ENCODE data around the gene MDH1.
A peak's percentile ranks its signal among the peaks of the same experiment; 100 is the strongest.

DNA sequence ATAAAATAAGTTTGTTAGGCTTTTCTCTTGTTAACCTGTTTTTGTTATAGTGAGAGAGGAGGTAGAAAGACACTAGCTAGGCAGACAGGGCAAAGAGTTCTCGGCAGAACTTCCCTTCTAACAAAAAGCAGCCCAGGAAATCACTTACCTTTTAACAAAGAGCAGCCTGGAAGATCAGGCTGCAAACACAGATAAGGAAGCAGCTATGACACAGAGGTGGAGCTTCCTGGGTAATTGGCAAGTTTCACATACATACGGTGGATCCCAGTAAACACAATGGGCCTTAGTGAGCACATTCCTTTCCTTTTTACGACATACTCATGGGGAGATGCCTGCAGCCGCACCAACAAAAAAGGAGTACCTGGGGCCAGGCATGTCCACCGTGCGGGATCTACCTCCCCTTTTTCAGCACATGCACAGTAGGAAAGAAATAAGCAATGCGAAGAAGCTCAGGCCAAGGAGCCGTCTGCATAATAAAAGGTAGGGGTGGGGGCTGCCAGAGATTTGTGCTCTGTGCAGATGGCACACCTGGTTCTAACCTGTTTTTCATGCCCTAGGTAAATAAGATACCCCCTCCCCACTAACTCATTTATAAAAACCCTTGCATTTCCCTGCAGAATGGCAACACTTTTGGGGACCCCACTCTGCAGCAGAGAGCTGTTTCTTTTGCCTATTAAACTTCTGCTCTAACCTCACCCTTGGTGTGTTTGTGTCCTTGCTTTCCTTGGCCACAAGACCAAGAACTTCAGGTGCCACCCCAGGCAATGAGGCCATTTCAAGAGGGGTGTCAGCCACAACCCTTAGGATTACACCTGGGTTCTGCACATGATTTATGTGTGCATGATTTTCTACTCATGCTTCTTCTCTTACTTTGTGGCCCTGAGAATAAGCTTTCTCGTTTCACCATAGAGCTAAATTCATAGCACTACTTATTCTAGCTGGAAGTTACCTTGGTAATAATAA is 26.5 kb downstream of the MDH1 start:
- TF ChIP-seq TAF1 (IDR thresholded peaks at IDR 0.05; ENCODE audit: low read depth), result no peak
- TF ChIP-seq, protein P1, sequence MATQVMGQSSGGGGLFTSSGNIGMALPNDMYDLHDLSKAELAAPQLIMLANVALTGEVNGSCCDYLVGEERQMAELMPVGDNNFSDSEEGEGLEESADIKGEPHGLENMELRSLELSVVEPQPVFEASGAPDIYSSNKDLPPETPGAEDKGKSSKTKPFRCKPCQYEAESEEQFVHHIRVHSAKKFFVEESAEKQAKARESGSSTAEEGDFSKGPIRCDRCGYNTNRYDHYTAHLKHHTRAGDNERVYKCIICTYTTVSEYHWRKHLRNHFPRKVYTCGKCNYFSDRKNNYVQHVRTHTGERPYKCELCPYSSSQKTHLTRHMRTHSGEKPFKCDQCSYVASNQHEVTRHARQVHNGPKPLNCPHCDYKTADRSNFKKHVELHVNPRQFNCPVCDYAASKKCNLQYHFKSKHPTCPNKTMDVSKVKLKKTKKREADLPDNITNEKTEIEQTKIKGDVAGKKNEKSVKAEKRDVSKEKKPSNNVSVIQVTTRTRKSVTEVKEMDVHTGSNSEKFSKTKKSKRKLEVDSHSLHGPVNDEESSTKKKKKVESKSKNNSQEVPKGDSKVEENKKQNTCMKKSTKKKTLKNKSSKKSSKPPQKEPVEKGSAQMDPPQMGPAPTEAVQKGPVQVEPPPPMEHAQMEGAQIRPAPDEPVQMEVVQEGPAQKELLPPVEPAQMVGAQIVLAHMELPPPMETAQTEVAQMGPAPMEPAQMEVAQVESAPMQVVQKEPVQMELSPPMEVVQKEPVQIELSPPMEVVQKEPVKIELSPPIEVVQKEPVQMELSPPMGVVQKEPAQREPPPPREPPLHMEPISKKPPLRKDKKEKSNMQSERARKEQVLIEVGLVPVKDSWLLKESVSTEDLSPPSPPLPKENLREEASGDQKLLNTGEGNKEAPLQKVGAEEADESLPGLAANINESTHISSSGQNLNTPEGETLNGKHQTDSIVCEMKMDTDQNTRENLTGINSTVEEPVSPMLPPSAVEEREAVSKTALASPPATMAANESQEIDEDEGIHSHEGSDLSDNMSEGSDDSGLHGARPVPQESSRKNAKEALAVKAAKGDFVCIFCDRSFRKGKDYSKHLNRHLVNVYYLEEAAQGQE (IDR thresholded peaks at IDR 0.05; ENCODE audit: low read depth), result no peak
- TF ChIP-seq, protein P2, sequence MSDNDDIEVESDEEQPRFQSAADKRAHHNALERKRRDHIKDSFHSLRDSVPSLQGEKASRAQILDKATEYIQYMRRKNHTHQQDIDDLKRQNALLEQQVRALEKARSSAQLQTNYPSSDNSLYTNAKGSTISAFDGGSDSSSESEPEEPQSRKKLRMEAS (IDR thresholded peaks at IDR 0.05), result peak; percentile 8
- peak; percentile 43 for TF ChIP-seq TEAD4 (IDR thresholded peaks at IDR 0.05)
- TF ChIP-seq EP300 (IDR thresholded peaks at IDR 0.05; ENCODE audit: borderline replicate concordance), result peak; percentile 5; the same call in 1 of the 2 replicates
- TF ChIP-seq ZBTB7A (IDR thresholded peaks at IDR 0.05; ENCODE audit: low read depth), result no peak
- TF ChIP-seq YY1 (IDR thresholded peaks at IDR 0.05; ENCODE audit: low read depth), result no peak
- peak; percentile 5; the same call in 1 of the 2 replicates for TF ChIP-seq FOXM1 (IDR thresholded peaks at IDR 0.05; ENCODE audit: borderline replicate concordance, low read depth)
- TF ChIP-seq, protein P3, sequence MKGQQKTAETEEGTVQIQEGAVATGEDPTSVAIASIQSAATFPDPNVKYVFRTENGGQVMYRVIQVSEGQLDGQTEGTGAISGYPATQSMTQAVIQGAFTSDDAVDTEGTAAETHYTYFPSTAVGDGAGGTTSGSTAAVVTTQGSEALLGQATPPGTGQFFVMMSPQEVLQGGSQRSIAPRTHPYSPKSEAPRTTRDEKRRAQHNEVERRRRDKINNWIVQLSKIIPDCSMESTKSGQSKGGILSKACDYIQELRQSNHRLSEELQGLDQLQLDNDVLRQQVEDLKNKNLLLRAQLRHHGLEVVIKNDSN (IDR thresholded peaks at IDR 0.05), result no peak
- TF ChIP-seq EGR1 (IDR thresholded peaks at IDR 0.05), result no peak
- no peak; the same call in 1 of the 2 replicates for TF ChIP-seq TCF12 (IDR thresholded peaks at IDR 0.05; ENCODE audit: low read depth)
- TF ChIP-seq CEBPB (IDR thresholded peaks at IDR 0.05), result no peak
